ENCODE measurements around the gene MINDY4B. TPM values are rescaled to one million over a fixed set of nuclear protein-coding genes. Genes with fewer than 3 reads are reported as not detected.

The MINDY4B gene
- total and polyA plus RNA-seq, 2 of the 13 experiments (the other 11 are each of a cell fraction or from before 2014, with no cell fraction given): not detected

DNA sequence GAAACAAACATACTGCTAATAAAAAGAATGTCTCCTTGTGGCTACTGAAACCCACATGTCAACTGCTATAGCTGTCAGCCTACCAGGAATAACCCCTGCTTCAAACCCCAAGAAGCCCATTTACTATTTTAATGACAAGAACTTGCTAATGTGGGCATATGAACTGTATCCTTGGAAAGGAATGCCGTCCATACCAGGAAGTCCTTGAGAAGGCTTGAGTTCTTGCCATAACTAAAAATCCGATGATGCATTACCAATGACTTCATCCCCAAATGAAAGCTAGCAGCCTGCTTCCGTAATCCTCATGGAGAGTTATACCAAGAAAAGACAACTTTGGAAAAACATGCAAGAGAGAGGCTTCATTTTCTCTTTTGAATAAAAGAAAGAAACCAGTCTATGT, 34.8 kb downstream of the MINDY4B start (continued):
- TF ChIP-seq HMG20B (CRISPR knock-in tag; conservative IDR thresholded peaks at IDR 0.05) (no peak), CAMTA2 (CRISPR knock-in tag; IDR thresholded peaks at IDR 0.05; ENCODE audit: borderline replicate concordance) (no peak), ZNF230 (CRISPR knock-in tag; IDR thresholded peaks at IDR 0.05) (no peak), ZSCAN22 (CRISPR knock-in tag; IDR thresholded peaks at IDR 0.05) (no peak), JUND (CRISPR knock-in tag; IDR thresholded peaks at IDR 0.05) (no peak), ZNF343 (CRISPR knock-in tag; IDR thresholded peaks at IDR 0.05) (no peak), RBM39 (IDR thresholded peaks at IDR 0.05; ENCODE audit: low read depth, low read length, poor library complexity, severe bottlenecking) (no peak)
- TF ChIP-seq, protein P1, sequence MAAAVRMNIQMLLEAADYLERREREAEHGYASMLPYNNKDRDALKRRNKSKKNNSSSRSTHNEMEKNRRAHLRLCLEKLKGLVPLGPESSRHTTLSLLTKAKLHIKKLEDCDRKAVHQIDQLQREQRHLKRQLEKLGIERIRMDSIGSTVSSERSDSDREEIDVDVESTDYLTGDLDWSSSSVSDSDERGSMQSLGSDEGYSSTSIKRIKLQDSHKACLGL (CRISPR knock-in tag; IDR thresholded peaks at IDR 0.05): no peak

DNA sequence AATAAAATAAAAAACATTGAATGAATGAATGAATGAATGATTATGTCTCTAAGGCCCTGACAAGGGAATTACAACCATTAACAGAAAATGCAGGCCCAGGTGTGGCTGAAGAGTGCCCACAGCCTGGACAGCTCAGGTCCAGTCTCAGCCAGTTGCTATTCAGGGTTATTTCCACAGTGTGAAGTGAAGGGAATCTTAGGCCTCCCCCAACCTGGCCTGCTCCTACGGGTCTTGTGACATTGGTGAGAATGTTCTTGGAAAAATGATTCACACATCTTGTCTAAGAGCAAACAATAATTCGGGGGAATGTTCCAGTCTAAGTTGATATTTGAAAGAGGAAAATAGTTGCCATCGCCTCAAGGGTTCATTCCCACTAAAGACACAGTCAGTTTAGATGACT, 37.0 kb downstream of the MINDY4B start:
- BruUV-seq (replicated peaks): no TSS peak
- no peak for ATAC-seq
- Histone ChIP-seq H3K79me2 (ENCODE audit: insufficient read depth, low read length) (no peaks in the 10 kb centered on the region), H4K20me1 (ENCODE audit: insufficient read depth, low read length) (no peaks in the 10 kb centered on the region), H3K36me3 (replicated peaks in 1 of 2; ENCODE audit: control insufficient read depth in 1 of 2, insufficient read depth in 2 of 2, low read length in 2 of 2) (no peaks in the 10 kb centered on the region), H3K4me3 (replicated peaks in 1 of 3; ENCODE audit: insufficient read depth in 1 of 3, low read depth in 2 of 3, low read length in 3 of 3) (no peak overlapping the region), H2AFZ (ENCODE audit: low read length) (no peak overlapping the region), H3K27ac (ENCODE audit: extremely low read length, insufficient read depth, low read length) (no peak overlapping the region), H3K4me2 (ENCODE audit: low read depth, low read length) (no peak overlapping the region), H3K27me3 (ENCODE audit: control insufficient read depth in 1 of 2, insufficient read depth in 2 of 2, low read length in 2 of 2) (peaks cover 0 to 13% of the 10 kb centered on the region in 2 experiments; a peak in 2 of 5 replicates), H3K9ac (ENCODE audit: insufficient read depth, low read depth, low read length) (no peak overlapping the region), H3K4me1 (ENCODE audit: insufficient read depth, low read length) (no peaks in the 10 kb centered on the region), H3K9me3 (ENCODE audit: low read length) (no peaks in the 10 kb centered on the region)
- in situ Hi-C loops (cut with HindIII; ENCODE audit: extremely low pct_ligation_motif_present, low pct_unique_long_range_greater_than_20kb) (loop anchor here (5.0 to 10.0 kb wide), 3 partner anchors 81 to 343 kb away; no protein-coding TSS in a partner anchor), intact Hi-C loops (cut with micrococcal nuclease; ENCODE audit: unreplicated experiment) (loop anchor here (5.0 kb wide), 1 partner anchor 276 kb away; no protein-coding TSS in a partner anchor)
- no peak for FAIRE-seq
- no peak for DNase-seq (ENCODE audit: low spot score)
- WGBS (ENCODE audit: low lambda C conversion rate): 21% methylated on average over 3 of the region's 3 CpGs
- CTCF ChIA-PET (ENCODE audit: low intra/inter-chr PET ratio, low total read pairs): no interaction called here
- TF ChIP-seq, protein P2, sequence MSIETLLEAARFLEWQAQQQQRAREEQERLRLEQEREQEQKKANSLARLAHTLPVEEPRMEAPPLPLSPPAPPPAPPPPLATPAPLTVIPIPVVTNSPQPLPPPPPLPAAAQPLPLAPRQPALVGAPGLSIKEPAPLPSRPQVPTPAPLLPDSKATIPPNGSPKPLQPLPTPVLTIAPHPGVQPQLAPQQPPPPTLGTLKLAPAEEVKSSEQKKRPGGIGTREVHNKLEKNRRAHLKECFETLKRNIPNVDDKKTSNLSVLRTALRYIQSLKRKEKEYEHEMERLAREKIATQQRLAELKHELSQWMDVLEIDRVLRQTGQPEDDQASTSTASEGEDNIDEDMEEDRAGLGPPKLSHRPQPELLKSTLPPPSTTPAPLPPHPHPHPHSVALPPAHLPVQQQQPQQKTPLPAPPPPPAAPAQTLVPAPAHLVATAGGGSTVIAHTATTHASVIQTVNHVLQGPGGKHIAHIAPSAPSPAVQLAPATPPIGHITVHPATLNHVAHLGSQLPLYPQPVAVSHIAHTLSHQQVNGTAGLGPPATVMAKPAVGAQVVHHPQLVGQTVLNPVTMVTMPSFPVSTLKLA (IDR thresholded peaks at IDR 0.05): no peak
- no peak for TF ChIP-seq ZMYM3 (CRISPR knock-in tag; IDR thresholded peaks at IDR 0.05)
- no peak for TF ChIP-seq KAT7 (CRISPR knock-in tag; IDR thresholded peaks at IDR 0.05; ENCODE audit: borderline replicate concordance)
- no peak for TF ChIP-seq MTA1 (CRISPR knock-in tag; IDR thresholded peaks at IDR 0.05; ENCODE audit: borderline replicate concordance)
- TF ChIP-seq GLI4 (CRISPR knock-in tag; IDR thresholded peaks at IDR 0.05; ENCODE audit: borderline replicate concordance): no peak
- TF ChIP-seq, protein P1 (CRISPR knock-in tag; IDR thresholded peaks at IDR 0.05): no peak
- TF ChIP-seq, protein P3, sequence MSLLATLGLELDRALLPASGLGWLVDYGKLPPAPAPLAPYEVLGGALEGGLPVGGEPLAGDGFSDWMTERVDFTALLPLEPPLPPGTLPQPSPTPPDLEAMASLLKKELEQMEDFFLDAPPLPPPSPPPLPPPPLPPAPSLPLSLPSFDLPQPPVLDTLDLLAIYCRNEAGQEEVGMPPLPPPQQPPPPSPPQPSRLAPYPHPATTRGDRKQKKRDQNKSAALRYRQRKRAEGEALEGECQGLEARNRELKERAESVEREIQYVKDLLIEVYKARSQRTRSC (CRISPR knock-in tag; IDR thresholded peaks at IDR 0.05; ENCODE audit: low read depth): no peak
- TF ChIP-seq DNMT3B (CRISPR knock-in tag; conservative IDR thresholded peaks at IDR 0.05): no peak
- TF ChIP-seq STAG1 (CRISPR knock-in tag; IDR thresholded peaks at IDR 0.05): no peak
- no peak for TF ChIP-seq MTF1 (CRISPR knock-in tag; IDR thresholded peaks at IDR 0.05)
- no peak for TF ChIP-seq ZNF775 (CRISPR knock-in tag; IDR thresholded peaks at IDR 0.05; ENCODE audit: borderline replicate concordance)
- no peak for TF ChIP-seq CHD4 (IDR thresholded peaks at IDR 0.05; ENCODE audit: borderline replicate concordance, low read length)
- no peak for TF ChIP-seq ETV5 (CRISPR knock-in tag; IDR thresholded peaks at IDR 0.05; ENCODE audit: borderline replicate concordance)
- TF ChIP-seq ZNF3 (CRISPR knock-in tag; IDR thresholded peaks at IDR 0.05): no peak
- TF ChIP-seq FIP1L1 (IDR thresholded peaks at IDR 0.05; ENCODE audit: borderline replicate concordance, insufficient read depth, low read depth, low read length): no peak
- POLR2A ChIA-PET: no interaction called here
